Measurements from ENCODE around the gene MUCL3. TPM values are rescaled to one million over a fixed set of nuclear protein-coding genes. Genes with fewer than 3 reads are reported as not detected.

The MUCL3 gene
- polyA plus RNA-seq, 3 donors = not detected

- no peaks in the 10 kb centered on the region for H3K27me3 ChIP-seq (ENCODE audit: control insufficient read depth in 2 of 2, insufficient read depth in 2 of 2, low read length in 2 of 2)
- Mint-ChIP-seq H3K9me3 (peaks cover 6 to 13% (median 9%) of the 10 kb centered on the region in 7 donors), H3K4me1 (peaks cover 10% of the 10 kb centered on the region), H3K27me3 (ENCODE audit: low read depth in 3 of 3) (peaks cover 8 to 12% (median 9%) of the 10 kb centered on the region in 3 donors), H3K27ac (peak overlapping the region in 2 of 7 donors; percentile 17 to 72), H3K36me3 (peaks cover 0 to 2% of the 10 kb centered on the region in 2 donors), H3K4me3 (no peak overlapping the region)
- no peak for TF ChIP-seq CTCF (IDR thresholded peaks at IDR 0.05)
- WGBS (ENCODE audit: insufficient coverage) = 72% methylated on average over 3 of the region's 6 CpGs
- H3K4me2 ChIP-seq (replicated peaks; ENCODE audit: extremely low read depth, low read length, poor library complexity, severe bottlenecking) = no peak overlapping the region
- H4K20me1 ChIP-seq (ENCODE audit: insufficient read depth, low read length) = no peaks in the 10 kb centered on the region
- H2AFZ ChIP-seq (ENCODE audit: insufficient read depth, low read depth, low read length, poor library complexity, severe bottlenecking) = no peak overlapping the region
- no peak overlapping the region for H3K9ac ChIP-seq (ENCODE audit: insufficient read depth, low read length, poor library complexity, severe bottlenecking)
- intact Hi-C loops (cut with micrococcal nuclease) = no loop called here
- H3K4me3 ChIP-seq (replicated peaks in 1 of 3; ENCODE audit: low read depth in 2 of 3, low read length in 3 of 3) = no peak overlapping the region
- no peaks in the 10 kb centered on the region for H3K79me2 ChIP-seq (ENCODE audit: insufficient read depth, low read length)
- no peak for DNase-seq
- no peak overlapping the region for H3K27ac ChIP-seq (ENCODE audit: low read depth in 1 of 2, low read length in 2 of 2)
- H3K36me3 ChIP-seq (replicated peaks in 1 of 2; ENCODE audit: control insufficient read depth in 1 of 2, insufficient read depth in 2 of 2, low read length in 2 of 2) = no peaks in the 10 kb centered on the region
- no peaks in the 10 kb centered on the region for H3K4me1 ChIP-seq (ENCODE audit: control insufficient read depth in 1 of 2, insufficient read depth in 2 of 2, low read length in 2 of 2)
- H3K9me3 ChIP-seq (replicated peaks in 1 of 2; ENCODE audit: control insufficient read depth in 1 of 2, insufficient read depth in 1 of 2, low read length in 2 of 2) = peaks cover 0 to 4% of the 10 kb centered on the region in 2 donors
These were observed 8.0 kb upstream of the MUCL3 start for GRCh38 chr6:30932665-30933365.

DNA sequence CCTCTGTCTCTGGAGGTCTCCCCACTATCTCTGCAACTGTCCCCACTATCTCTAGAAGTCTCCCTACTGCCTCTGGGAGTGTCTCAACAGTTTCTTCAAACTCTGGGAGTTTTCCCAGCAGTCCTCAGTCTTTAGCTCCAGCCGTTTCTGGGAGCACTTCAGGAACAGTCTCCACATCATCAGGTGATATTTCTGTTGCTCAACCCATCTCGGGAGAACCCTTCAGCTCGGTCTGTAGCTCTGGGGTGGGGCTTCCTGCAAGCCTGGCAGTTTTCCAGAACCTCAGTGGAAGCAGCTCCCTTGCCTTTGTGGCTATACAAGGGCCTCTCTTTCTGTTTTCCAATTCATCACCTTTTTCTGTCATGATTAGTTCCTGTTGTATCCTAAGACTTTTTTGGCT lies 5.8 kb upstream of the MUCL3 start:
- WGBS (ENCODE audit: insufficient coverage) = 3% methylated on average over 3 of the region's 3 CpGs
- no peak for TF ChIP-seq CTCF (IDR thresholded peaks at IDR 0.05)
- intact Hi-C loops (cut with micrococcal nuclease) = no loop called here
- peaks cover 9 to 14% (median 10%) of the 10 kb centered on the region in 3 donors for H3K27me3 Mint-ChIP-seq (ENCODE audit: low read depth in 3 of 3)
- Histone ChIP-seq H4K20me1 (ENCODE audit: insufficient read depth, low read length) (no peaks in the 10 kb centered on the region), H3K27ac (ENCODE audit: low read depth in 1 of 2, low read length in 2 of 2) (no peak overlapping the region), H3K4me3 (replicated peaks in 1 of 3; ENCODE audit: low read depth in 2 of 3, low read length in 3 of 3) (no peak overlapping the region), H3K4me1 (ENCODE audit: control insufficient read depth in 1 of 2, insufficient read depth in 2 of 2, low read length in 2 of 2) (no peaks in the 10 kb centered on the region), H3K9me3 (replicated peaks in 1 of 2; ENCODE audit: control insufficient read depth in 1 of 2, insufficient read depth in 1 of 2, low read length in 2 of 2) (no peaks in the 10 kb centered on the region), H3K79me2 (ENCODE audit: insufficient read depth, low read length) (no peaks in the 10 kb centered on the region), H2AFZ (ENCODE audit: insufficient read depth, low read depth, low read length, poor library complexity, severe bottlenecking) (no peak overlapping the region), H3K4me2 (replicated peaks; ENCODE audit: extremely low read depth, low read length, poor library complexity, severe bottlenecking) (no peak overlapping the region), H3K27me3 (ENCODE audit: control insufficient read depth in 2 of 2, insufficient read depth in 2 of 2, low read length in 2 of 2) (no peaks in the 10 kb centered on the region), H3K36me3 (replicated peaks in 1 of 2; ENCODE audit: control insufficient read depth in 1 of 2, insufficient read depth in 2 of 2, low read length in 2 of 2) (no peaks in the 10 kb centered on the region), H3K9ac (ENCODE audit: insufficient read depth, low read length, poor library complexity, severe bottlenecking) (no peak overlapping the region)
- no peak overlapping the region for H3K4me3 Mint-ChIP-seq
- peaks cover 0 to 3% (median 2%) of the 10 kb centered on the region in 7 donors for H3K9me3 Mint-ChIP-seq
- H3K4me1 Mint-ChIP-seq = peaks cover 14% of the 10 kb centered on the region
- no peaks in the 10 kb centered on the region for H3K36me3 Mint-ChIP-seq
- DNase-seq = no peak
- H3K27ac Mint-ChIP-seq = no peak overlapping the region
